ENCODE results near the gene MAG.

DNA sequence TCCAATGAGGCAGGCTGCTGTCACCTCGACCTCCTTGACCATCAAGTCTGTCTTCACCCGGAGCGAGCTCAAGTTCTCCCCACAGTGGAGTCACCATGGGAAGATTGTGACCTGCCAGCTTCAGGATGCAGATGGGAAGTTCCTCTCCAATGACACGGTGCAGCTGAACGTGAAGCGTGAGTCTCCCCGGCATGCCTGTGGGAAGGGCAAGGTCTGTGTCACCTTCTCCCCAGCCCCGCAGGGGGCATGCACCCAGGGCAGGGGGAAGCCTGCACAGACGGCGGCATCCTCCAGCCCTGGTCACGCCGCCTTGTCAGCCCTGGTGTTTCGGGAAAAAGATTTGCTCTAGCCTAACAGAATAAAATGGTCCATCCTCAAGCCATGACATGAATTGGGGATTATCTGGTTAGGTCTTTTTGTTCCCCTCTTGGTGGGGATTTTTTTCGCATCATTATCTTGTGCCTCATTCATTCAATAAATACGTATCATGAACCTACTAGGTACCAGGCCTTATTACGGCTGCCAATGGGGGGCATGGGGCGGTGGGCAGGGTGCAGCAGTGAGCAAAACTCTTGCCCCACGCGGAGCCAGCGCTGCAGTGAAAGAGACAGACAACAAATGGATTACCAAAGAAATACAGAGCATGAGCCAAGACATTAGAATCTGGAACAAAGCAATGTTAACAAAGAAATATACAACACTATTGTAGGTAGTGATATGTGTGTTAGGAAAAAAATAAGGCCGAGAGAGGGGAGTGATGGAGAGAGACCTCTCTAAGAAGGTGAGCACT, 44.4 kb downstream of the MAG start:
- TF ChIP-seq, protein P1, sequence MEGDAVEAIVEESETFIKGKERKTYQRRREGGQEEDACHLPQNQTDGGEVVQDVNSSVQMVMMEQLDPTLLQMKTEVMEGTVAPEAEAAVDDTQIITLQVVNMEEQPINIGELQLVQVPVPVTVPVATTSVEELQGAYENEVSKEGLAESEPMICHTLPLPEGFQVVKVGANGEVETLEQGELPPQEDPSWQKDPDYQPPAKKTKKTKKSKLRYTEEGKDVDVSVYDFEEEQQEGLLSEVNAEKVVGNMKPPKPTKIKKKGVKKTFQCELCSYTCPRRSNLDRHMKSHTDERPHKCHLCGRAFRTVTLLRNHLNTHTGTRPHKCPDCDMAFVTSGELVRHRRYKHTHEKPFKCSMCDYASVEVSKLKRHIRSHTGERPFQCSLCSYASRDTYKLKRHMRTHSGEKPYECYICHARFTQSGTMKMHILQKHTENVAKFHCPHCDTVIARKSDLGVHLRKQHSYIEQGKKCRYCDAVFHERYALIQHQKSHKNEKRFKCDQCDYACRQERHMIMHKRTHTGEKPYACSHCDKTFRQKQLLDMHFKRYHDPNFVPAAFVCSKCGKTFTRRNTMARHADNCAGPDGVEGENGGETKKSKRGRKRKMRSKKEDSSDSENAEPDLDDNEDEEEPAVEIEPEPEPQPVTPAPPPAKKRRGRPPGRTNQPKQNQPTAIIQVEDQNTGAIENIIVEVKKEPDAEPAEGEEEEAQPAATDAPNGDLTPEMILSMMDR (IDR thresholded peaks at IDR 0.05): no peak
- no peak for TF ChIP-seq POLR2A (IDR thresholded peaks at IDR 0.05)
